ENCODE results near the gene TCF7L1.

Gene TCF7L1

GRCh38 chr2:85291425-85292023, 158.3 kb downstream of the TCF7L1 start:
- no peak for TF ChIP-seq TCF12 (IDR thresholded peaks at IDR 0.05; ENCODE audit: low read depth)
- TF ChIP-seq, protein P1, sequence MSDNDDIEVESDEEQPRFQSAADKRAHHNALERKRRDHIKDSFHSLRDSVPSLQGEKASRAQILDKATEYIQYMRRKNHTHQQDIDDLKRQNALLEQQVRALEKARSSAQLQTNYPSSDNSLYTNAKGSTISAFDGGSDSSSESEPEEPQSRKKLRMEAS (IDR thresholded peaks at IDR 0.05): no peak
- TF ChIP-seq TEAD4 (IDR thresholded peaks at IDR 0.05): no peak
- TF ChIP-seq USF1 (IDR thresholded peaks at IDR 0.05): no peak
- no peak for TF ChIP-seq RAD21 (IDR thresholded peaks at IDR 0.05; ENCODE audit: low read depth)
- TF ChIP-seq TAF1 (IDR thresholded peaks at IDR 0.05; ENCODE audit: low read depth): no peak
- TF ChIP-seq EP300 (IDR thresholded peaks at IDR 0.05; ENCODE audit: borderline replicate concordance): no peak
- no peak for TF ChIP-seq REST (IDR thresholded peaks at IDR 0.05; ENCODE audit: low read depth)
- no peak for TF ChIP-seq ZBTB7A (IDR thresholded peaks at IDR 0.05; ENCODE audit: low read depth)
- TF ChIP-seq NFIC (IDR thresholded peaks at IDR 0.05): no peak
- no peak for TF ChIP-seq CREB1 (IDR thresholded peaks at IDR 0.05; ENCODE audit: low read depth)
- TF ChIP-seq EGR1 (IDR thresholded peaks at IDR 0.05): no peak
- TF ChIP-seq FOXM1 (IDR thresholded peaks at IDR 0.05; ENCODE audit: borderline replicate concordance, low read depth): no peak
- TF ChIP-seq CEBPB (IDR thresholded peaks at IDR 0.05): no peak
- no peak for TF ChIP-seq YY1 (IDR thresholded peaks at IDR 0.05; ENCODE audit: low read depth)

- no peak for TF ChIP-seq RAD21 (IDR thresholded peaks at IDR 0.05; ENCODE audit: low read depth)
- no peak for TF ChIP-seq FOXM1 (IDR thresholded peaks at IDR 0.05; ENCODE audit: borderline replicate concordance, low read depth)
- no peak for TF ChIP-seq ZBTB7A (IDR thresholded peaks at IDR 0.05; ENCODE audit: low read depth)
These were observed 168.9 kb downstream of the TCF7L1 start for GRCh38 chr2:85302121-85302520.

DNA sequence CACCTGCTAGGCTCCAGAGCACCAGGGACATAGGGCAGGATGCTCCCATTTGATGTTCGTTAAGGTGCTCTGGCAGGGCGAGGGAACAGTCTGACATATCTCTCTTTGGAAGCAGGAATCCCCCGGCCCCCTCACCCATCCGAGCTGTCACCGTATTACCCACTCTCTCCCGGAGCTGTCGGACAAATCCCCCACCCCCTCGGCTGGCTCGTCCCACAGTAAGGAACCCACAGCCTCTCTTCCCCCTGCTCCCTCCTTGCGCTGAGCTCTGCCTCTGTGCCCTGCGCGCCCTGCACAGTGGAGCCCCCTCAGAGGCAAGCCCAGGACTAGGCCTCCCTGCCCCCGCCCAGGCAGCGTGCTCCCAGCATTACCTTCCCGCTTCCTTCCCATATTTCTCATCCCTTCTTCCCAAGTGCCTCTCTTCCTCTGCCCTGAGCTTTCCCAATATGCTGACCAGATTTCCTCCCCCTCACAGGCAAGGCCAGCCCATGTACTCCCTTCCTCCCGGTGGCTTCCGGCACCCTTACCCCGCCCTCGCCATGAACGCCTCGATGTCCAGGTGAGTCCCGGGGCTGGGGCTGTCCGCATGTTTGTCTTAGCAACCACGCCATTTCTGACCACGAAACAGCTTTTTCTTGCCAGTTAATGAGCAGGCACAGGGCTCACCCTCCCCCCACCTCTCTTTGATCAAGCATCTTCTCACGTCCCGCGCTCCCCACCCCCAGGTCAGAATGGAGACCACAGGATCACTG, 170.8 kb downstream of the TCF7L1 start:
- no peak for TF ChIP-seq ZBTB7A (IDR thresholded peaks at IDR 0.05; ENCODE audit: low read depth)
- TF ChIP-seq NFIC (IDR thresholded peaks at IDR 0.05): no peak
- TF ChIP-seq, protein P1 (IDR thresholded peaks at IDR 0.05): no peak
- no peak for TF ChIP-seq REST (IDR thresholded peaks at IDR 0.05; ENCODE audit: low read depth)
- TF ChIP-seq CREB1 (IDR thresholded peaks at IDR 0.05; ENCODE audit: low read depth): no peak
- TF ChIP-seq TAF1 (IDR thresholded peaks at IDR 0.05; ENCODE audit: low read depth): no peak
- TF ChIP-seq RAD21 (IDR thresholded peaks at IDR 0.05; ENCODE audit: low read depth): no peak
- TF ChIP-seq YY1 (IDR thresholded peaks at IDR 0.05; ENCODE audit: low read depth): no peak
- no peak for TF ChIP-seq FOXM1 (IDR thresholded peaks at IDR 0.05; ENCODE audit: borderline replicate concordance, low read depth)
- TF ChIP-seq CEBPB (IDR thresholded peaks at IDR 0.05): no peak
- TF ChIP-seq USF1 (IDR thresholded peaks at IDR 0.05): no peak
- no peak for TF ChIP-seq TCF12 (IDR thresholded peaks at IDR 0.05; ENCODE audit: low read depth)
- TF ChIP-seq EP300 (IDR thresholded peaks at IDR 0.05; ENCODE audit: borderline replicate concordance): no peak
- no peak for TF ChIP-seq TEAD4 (IDR thresholded peaks at IDR 0.05)
- no peak for TF ChIP-seq EGR1 (IDR thresholded peaks at IDR 0.05)

GRCh38 chr2:85307527-85307897, 174.3 kb downstream of the TCF7L1 start:
- TF ChIP-seq USF1 (IDR thresholded peaks at IDR 0.05) (no peak), REST (IDR thresholded peaks at IDR 0.05; ENCODE audit: low read depth) (no peak), CEBPB (IDR thresholded peaks at IDR 0.05) (no peak), EP300 (IDR thresholded peaks at IDR 0.05; ENCODE audit: borderline replicate concordance) (no peak), EGR1 (IDR thresholded peaks at IDR 0.05) (no peak), CREB1 (IDR thresholded peaks at IDR 0.05; ENCODE audit: low read depth) (no peak), ZBTB7A (IDR thresholded peaks at IDR 0.05; ENCODE audit: low read depth) (no peak), TAF1 (IDR thresholded peaks at IDR 0.05; ENCODE audit: low read depth) (no peak), NFIC (IDR thresholded peaks at IDR 0.05) (no peak), TEAD4 (IDR thresholded peaks at IDR 0.05) (no peak)
- TF ChIP-seq, protein P1 (IDR thresholded peaks at IDR 0.05): no peak
